Activated naive CD4-positive, alpha-beta T cell treated with anti-CD3 and anti-CD28 coated beads, Interleukin-2, amount 50 U/mL, for 16 hours (primary cell): ENCODE data around the gene OTULINL.
A peak's percentile ranks its signal among the peaks of the same experiment; 100 is the strongest.

Experiments
- DNase-seq: peaks from one replicate; pipeline ENCODE4 v3.0.0-alpha.2; 2020

OTULINL gene

GRCh38 chr5:14603141-14603540, 21.5 kb downstream of the OTULINL start:
- DNase-seq: no peak

GRCh38 chr5:14607104-14607503, 25.5 kb downstream of the OTULINL start:
- DNase-seq: no peak

- DNase-seq: no peak
These were observed 26.6 kb downstream of the OTULINL start for GRCh38 chr5:14608169-14608568.

GRCh38 chr5:14611737-14612136, 30.1 kb downstream of the OTULINL start:
- no peak for DNase-seq

GRCh38 chr5:14614490-14614889, 32.9 kb downstream of the OTULINL start:
- DNase-seq: no peak

GRCh38 chr5:14615365-14615764, 33.8 kb downstream of the OTULINL start:
- DNase-seq: no peak

- no peak for DNase-seq
These were observed 35.8 kb downstream of the OTULINL start for GRCh38 chr5:14617441-14617840.

GRCh38 chr5:14627270-14627669, 45.7 kb downstream of the OTULINL start:
- no peak for DNase-seq

GRCh38 chr5:14628346-14628745, 46.8 kb downstream of the OTULINL start:
- DNase-seq: peak; percentile 42

GRCh38 chr5:14630671-14631070, 49.1 kb downstream of the OTULINL start:
- DNase-seq: no peak

GRCh38 chr5:14635656-14636055, 54.1 kb downstream of the OTULINL start:
- no peak for DNase-seq

GRCh38 chr5:14640765-14641164, 59.2 kb downstream of the OTULINL start:
- DNase-seq: no peak

GRCh38 chr5:14644623-14645237, 63.1 kb downstream of the OTULINL start:
- no peak for DNase-seq

GRCh38 chr5:14650052-14650451, 68.5 kb downstream of the OTULINL start:
- no peak for DNase-seq

- no peak for DNase-seq
These were observed 73.7 kb downstream of the OTULINL start for GRCh38 chr5:14655146-14655741.

GRCh38 chr5:14656898-14657297, 75.3 kb downstream of the OTULINL start:
- DNase-seq: no peak

- DNase-seq: no peak
These were observed 78.4 kb downstream of the OTULINL start for GRCh38 chr5:14659821-14660607.

GRCh38 chr5:14660833-14661232, 79.2 kb downstream of the OTULINL start:
- DNase-seq: no peak
